ENCODE data around the gene ST8SIA2. TPM values are rescaled to one million over a fixed set of nuclear protein-coding genes. Genes with fewer than 3 reads are reported as not detected.

Gene ST8SIA2
- total RNA-seq, 1 donor = under 0.01 TPM

- Histone ChIP-seq H3K4me3 (ENCODE audit: low read length) (no peak overlapping the region), H3K27me3 (ENCODE audit: insufficient read depth, low read length) (no peaks in the 10 kb centered on the region), H3K4me1 (ENCODE audit: insufficient read depth, low read length) (no peaks in the 10 kb centered on the region), H3K9me3 (ENCODE audit: low read depth, low read length) (no peaks in the 10 kb centered on the region)
Observed at GRCh38 chr15:92410537-92410936, 16.9 kb downstream of the ST8SIA2 start.

DNA sequence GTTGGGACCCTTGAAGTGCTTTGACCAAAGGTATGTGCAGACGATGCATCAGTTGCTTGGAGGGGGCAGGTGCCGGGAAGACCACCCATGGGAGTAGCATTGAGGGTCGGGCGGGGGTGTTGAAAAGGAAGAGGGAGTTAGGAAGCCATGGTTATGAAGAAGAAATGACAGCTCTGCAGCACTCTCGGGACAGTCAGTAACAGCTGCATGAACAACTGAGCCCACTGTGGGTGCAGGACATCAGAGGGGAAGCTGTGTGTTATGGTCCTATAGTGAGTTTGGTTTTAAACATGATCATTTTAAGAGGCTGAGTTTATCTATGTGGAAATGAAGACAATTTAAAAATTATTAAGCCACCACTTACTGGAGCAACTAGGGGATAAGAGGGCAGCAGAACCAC lies 17.6 kb downstream of the ST8SIA2 start:
- Histone ChIP-seq H3K4me1 (ENCODE audit: insufficient read depth, low read length) (no peaks in the 10 kb centered on the region), H3K27me3 (ENCODE audit: insufficient read depth, low read length) (no peaks in the 10 kb centered on the region), H3K4me3 (ENCODE audit: low read length) (no peak overlapping the region), H3K9me3 (ENCODE audit: low read depth, low read length) (no peaks in the 10 kb centered on the region)

DNA sequence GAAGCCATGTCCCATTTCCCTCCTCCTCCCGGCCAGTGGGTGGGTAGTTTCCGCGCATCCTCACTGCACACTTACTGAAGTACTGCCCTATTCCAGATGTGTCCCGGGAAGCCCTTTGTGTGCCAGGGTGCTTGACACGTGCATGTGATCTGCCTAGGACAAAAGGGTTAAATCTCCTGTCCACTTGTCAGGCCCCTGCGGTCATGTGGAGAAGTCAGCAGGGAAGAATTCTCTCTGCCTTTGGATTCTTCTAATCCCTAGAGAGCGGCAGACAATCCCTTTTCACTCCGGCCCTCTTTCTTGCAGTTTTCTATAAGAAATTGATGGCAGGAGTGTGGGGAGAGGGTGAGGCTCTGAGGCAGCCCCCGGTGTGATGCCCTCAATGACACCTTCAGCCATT lies 19.8 kb downstream of the ST8SIA2 start:
- Histone ChIP-seq H3K9me3 (ENCODE audit: low read depth, low read length) (no peaks in the 10 kb centered on the region), H3K4me3 (ENCODE audit: low read length) (no peak overlapping the region), H3K4me1 (ENCODE audit: insufficient read depth, low read length) (no peaks in the 10 kb centered on the region), H3K27me3 (ENCODE audit: insufficient read depth, low read length) (no peaks in the 10 kb centered on the region)

- H3K4me3 ChIP-seq (ENCODE audit: low read length) = no peak overlapping the region
- H3K4me1 ChIP-seq (ENCODE audit: insufficient read depth, low read length) = no peaks in the 10 kb centered on the region
- no peaks in the 10 kb centered on the region for H3K27me3 ChIP-seq (ENCODE audit: insufficient read depth, low read length)
- H3K9me3 ChIP-seq (ENCODE audit: low read depth, low read length) = no peaks in the 10 kb centered on the region
Observed at GRCh38 chr15:92415639-92416297, 22.1 kb downstream of the ST8SIA2 start.

DNA sequence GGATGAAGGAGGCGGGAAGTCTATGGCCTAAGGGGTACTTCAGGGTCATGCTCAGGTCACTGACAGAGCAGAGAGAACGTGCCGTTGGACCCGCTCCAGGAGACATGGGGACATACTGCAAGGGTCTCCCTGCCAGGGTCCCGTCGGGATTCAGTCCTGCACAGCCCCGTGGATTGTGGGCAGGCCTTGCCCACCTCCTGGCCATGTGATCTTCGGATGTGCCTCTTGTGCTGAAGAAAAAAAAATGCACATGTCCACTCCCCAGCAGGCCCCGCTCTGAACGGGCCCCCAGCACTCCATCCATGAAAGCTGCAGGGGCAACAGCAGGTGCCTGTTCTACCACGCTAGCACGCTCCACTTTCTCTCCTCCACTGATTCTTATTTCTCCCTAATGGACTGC lies 22.9 kb downstream of the ST8SIA2 start:
- Histone ChIP-seq H3K9me3 (ENCODE audit: low read depth, low read length) (no peaks in the 10 kb centered on the region), H3K27me3 (ENCODE audit: insufficient read depth, low read length) (no peaks in the 10 kb centered on the region), H3K4me3 (ENCODE audit: low read length) (no peak overlapping the region), H3K4me1 (ENCODE audit: insufficient read depth, low read length) (no peaks in the 10 kb centered on the region)

DNA sequence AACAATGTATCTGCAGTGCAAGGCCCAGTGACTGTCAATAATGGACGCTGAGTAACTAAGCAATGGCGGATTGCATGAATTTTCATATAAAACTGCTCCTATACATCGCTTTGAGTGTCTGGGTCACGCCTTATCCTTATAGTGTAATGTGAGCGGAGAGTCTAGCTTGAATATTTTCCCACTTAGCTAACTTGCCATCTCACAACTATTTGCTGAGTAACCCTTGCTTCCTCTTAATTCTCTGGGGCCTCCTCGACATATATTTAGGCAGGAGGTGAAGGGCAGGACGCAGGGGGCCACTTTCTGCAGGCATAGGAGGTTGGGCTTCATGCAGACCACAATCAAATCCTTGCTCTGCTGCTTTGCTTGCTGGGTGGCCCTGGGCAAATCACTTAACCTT lies 24.0 kb downstream of the ST8SIA2 start:
- Histone ChIP-seq H3K27me3 (ENCODE audit: insufficient read depth, low read length) (no peaks in the 10 kb centered on the region), H3K9me3 (ENCODE audit: low read depth, low read length) (no peaks in the 10 kb centered on the region), H3K4me3 (ENCODE audit: low read length) (no peak overlapping the region), H3K4me1 (ENCODE audit: insufficient read depth, low read length) (no peaks in the 10 kb centered on the region)

- Histone ChIP-seq H3K4me1 (ENCODE audit: insufficient read depth, low read length) (no peaks in the 10 kb centered on the region), H3K4me3 (ENCODE audit: low read length) (no peak overlapping the region), H3K9me3 (ENCODE audit: low read depth, low read length) (no peaks in the 10 kb centered on the region), H3K27me3 (ENCODE audit: insufficient read depth, low read length) (no peaks in the 10 kb centered on the region)
Observed at GRCh38 chr15:92418864-92419263, 25.2 kb downstream of the ST8SIA2 start.

- Histone ChIP-seq H3K9me3 (ENCODE audit: low read depth, low read length) (no peaks in the 10 kb centered on the region), H3K27me3 (ENCODE audit: insufficient read depth, low read length) (no peaks in the 10 kb centered on the region), H3K4me3 (ENCODE audit: low read length) (no peak overlapping the region), H3K4me1 (ENCODE audit: insufficient read depth, low read length) (no peaks in the 10 kb centered on the region)
Observed at GRCh38 chr15:92421976-92422375, 28.3 kb downstream of the ST8SIA2 start.

- Histone ChIP-seq H3K4me1 (ENCODE audit: insufficient read depth, low read length) (no peaks in the 10 kb centered on the region), H3K9me3 (ENCODE audit: low read depth, low read length) (no peaks in the 10 kb centered on the region), H3K4me3 (ENCODE audit: low read length) (no peak overlapping the region), H3K27me3 (ENCODE audit: insufficient read depth, low read length) (no peaks in the 10 kb centered on the region)
Observed at GRCh38 chr15:92425578-92426225, 32.0 kb downstream of the ST8SIA2 start.

DNA sequence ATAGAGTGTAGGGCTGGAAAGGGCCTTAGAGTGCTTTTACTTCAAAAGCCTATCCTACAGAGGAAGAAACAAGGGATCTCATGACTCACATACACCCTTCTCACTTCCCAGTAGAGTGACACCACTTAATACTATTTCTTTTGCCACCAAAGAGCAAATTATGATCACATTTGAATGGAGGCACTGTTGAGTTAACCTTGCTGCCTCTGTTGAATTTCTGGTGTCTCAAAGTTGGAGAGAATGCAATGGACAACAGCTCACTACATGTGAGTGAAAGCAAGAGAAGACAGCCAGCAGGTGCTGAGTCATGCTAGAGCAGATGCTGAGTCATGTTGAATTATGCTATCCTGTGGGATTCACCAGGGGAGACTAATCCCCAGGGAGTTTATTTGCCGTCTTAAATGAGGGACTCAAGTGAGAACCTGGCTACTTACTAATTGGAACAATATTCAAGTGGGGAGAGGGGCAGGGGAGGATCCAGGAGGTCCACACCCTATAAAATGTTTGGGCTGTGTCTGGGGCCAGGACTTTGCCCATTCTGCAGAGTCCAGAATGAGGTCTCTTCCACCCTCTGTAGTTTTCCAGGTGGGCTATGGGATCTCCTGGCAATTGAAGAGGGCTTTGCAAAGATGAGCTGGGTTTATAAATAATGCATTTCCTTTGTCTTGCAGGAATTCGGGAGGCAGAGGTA lies 35.8 kb downstream of the ST8SIA2 start:
- Histone ChIP-seq H3K4me3 (ENCODE audit: low read length) (no peak overlapping the region), H3K4me1 (ENCODE audit: insufficient read depth, low read length) (no peaks in the 10 kb centered on the region), H3K9me3 (ENCODE audit: low read depth, low read length) (no peaks in the 10 kb centered on the region), H3K27me3 (ENCODE audit: insufficient read depth, low read length) (no peaks in the 10 kb centered on the region)

DNA sequence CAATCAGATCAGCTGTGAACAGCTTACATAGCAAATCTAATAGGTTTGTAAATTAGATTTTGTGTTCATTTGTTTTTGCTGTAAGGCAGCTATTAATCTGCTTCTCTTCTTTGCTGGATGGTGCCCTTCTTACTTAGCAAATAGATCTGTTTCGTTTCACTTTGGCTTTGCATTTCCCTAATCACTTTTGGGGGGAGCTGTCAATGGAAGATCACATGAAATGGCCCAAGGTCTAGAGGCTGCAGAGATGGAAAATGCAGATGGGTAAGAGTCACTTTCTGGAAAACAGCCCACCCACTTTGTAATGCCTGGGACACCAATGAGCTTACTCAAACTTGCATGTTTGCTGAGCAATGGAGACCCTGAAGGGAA lies 36.4 kb downstream of the ST8SIA2 start:
- no peaks in the 10 kb centered on the region for H3K27me3 ChIP-seq (ENCODE audit: insufficient read depth, low read length)
- H3K4me3 ChIP-seq (ENCODE audit: low read length) = no peak overlapping the region
- H3K9me3 ChIP-seq (ENCODE audit: low read depth, low read length) = no peaks in the 10 kb centered on the region
- no peaks in the 10 kb centered on the region for H3K4me1 ChIP-seq (ENCODE audit: insufficient read depth, low read length)

- H3K4me3 ChIP-seq (ENCODE audit: low read length) = no peak overlapping the region
- no peaks in the 10 kb centered on the region for H3K4me1 ChIP-seq (ENCODE audit: insufficient read depth, low read length)
- H3K9me3 ChIP-seq (ENCODE audit: low read depth, low read length) = no peaks in the 10 kb centered on the region
- H3K27me3 ChIP-seq (ENCODE audit: insufficient read depth, low read length) = no peaks in the 10 kb centered on the region
Observed at GRCh38 chr15:92435145-92435544, 41.5 kb downstream of the ST8SIA2 start.

GRCh38 chr15:92438471-92438870 lies 44.8 kb downstream of the ST8SIA2 start:
- H3K4me1 ChIP-seq (ENCODE audit: insufficient read depth, low read length) = no peaks in the 10 kb centered on the region
- H3K27me3 ChIP-seq (ENCODE audit: insufficient read depth, low read length) = no peaks in the 10 kb centered on the region

DNA sequence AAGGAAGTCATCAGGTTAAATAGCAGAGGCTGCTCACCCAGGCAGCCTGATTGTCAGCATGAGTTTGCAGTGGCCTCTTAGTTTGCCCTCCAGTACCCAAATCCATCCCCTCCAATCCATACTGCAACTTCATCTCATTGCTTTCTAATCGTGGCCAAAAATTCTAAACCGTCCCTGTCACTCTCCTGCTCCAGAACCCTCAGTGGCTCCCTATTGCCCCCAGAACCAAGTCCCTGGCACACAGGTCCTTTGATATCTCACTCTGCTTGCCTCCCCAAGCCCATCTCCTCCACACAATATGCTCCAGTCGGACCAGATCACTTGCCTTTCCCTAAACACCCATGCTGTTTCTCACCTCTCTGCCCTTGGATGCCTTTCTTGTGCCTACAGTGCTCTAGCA lies 49.7 kb downstream of the ST8SIA2 start:
- Histone ChIP-seq H3K4me1 (ENCODE audit: insufficient read depth, low read length) (no peaks in the 10 kb centered on the region), H3K9me3 (ENCODE audit: low read depth, low read length) (no peaks in the 10 kb centered on the region), H3K4me3 (ENCODE audit: low read length) (no peak overlapping the region), H3K27me3 (ENCODE audit: insufficient read depth, low read length) (no peaks in the 10 kb centered on the region)

More at GRCh38 chr15:92438471-92438870, 44.8 kb downstream of the ST8SIA2 start:
- H3K4me3 ChIP-seq (ENCODE audit: low read length) = no peak overlapping the region
- no peaks in the 10 kb centered on the region for H3K9me3 ChIP-seq (ENCODE audit: low read depth, low read length)

- Histone ChIP-seq H3K27me3 (ENCODE audit: insufficient read depth, low read length) (no peaks in the 10 kb centered on the region), H3K4me1 (ENCODE audit: insufficient read depth, low read length) (no peaks in the 10 kb centered on the region), H3K4me3 (ENCODE audit: low read length) (no peak overlapping the region), H3K9me3 (ENCODE audit: low read depth, low read length) (no peaks in the 10 kb centered on the region)
Observed at GRCh38 chr15:92444631-92445030, 51.0 kb downstream of the ST8SIA2 start.

DNA sequence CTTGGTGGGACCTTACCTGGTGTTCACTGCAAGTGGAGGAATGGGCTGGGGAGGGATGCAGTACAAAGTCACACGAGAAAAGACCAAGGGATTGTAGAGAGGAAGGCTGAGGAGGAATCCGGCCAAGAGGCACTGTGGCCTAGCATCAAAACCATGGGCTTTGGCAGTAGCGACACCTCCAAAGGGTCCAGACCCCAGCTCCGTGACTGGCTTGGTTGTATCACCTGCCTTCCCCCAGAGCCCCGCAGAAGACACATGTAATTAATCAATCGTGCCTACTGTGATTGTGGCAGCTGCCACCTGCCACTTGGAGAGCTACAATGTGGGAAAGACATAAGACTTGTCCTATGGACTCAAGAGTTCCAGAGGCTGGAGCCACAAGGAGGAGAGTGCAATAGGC lies 54.7 kb downstream of the ST8SIA2 start:
- Histone ChIP-seq H3K4me1 (ENCODE audit: insufficient read depth, low read length) (no peaks in the 10 kb centered on the region), H3K9me3 (ENCODE audit: low read depth, low read length) (no peaks in the 10 kb centered on the region), H3K4me3 (ENCODE audit: low read length) (no peak overlapping the region), H3K27me3 (ENCODE audit: insufficient read depth, low read length) (no peaks in the 10 kb centered on the region)

Data from mononuclear cell (primary cell).